Measurements from ENCODE around the gene HM13. TPM values are rescaled to one million over a fixed set of nuclear protein-coding genes. Genes with fewer than 3 reads are reported as not detected.

HM13 gene
- total and polyA plus RNA-seq, 9 of the 15 experiments (the other 6 are each of a cell fraction or from before 2014, with no cell fraction given), result 7.7 to 136 (median 74.5) TPM

GRCh38 chr20:31606804-31607639, 92.8 kb downstream of the HM13 start (continued):
- no peak for TF ChIP-seq ZHX1 (conservative IDR thresholded peaks at IDR 0.05; ENCODE audit: low read length)
- 0 out of 2 replicates have a peak, but pooled peaks have one; percentile 42 for TF ChIP-seq ZNF444 (CRISPR knock-in tag; IDR thresholded peaks at IDR 0.05)
- TF ChIP-seq RCOR1 (IDR thresholded peaks at IDR 0.05; ENCODE audit: borderline replicate concordance in 1 of 2, low read depth in 2 of 2, low read length in 2 of 2), result peak in 1 of 2 experiments; percentile 75; a peak in 1 of 4 replicates
- no peak for TF ChIP-seq IRF1 (CRISPR knock-in tag; IDR thresholded peaks at IDR 0.05; ENCODE audit: borderline replicate concordance)
- TF ChIP-seq NFRKB (IDR thresholded peaks at IDR 0.05; ENCODE audit: low read depth), result peak; percentile 72
- TF ChIP-seq CREBBP (IDR thresholded peaks at IDR 0.05; ENCODE audit: low read depth, low read length), result no peak
- no peak for TF ChIP-seq HMG20B (CRISPR knock-in tag; IDR thresholded peaks at IDR 0.05)
- no peak for TF ChIP-seq TBP (optimal IDR thresholded peaks at IDR 0.05; ENCODE audit: low read depth, low read length)
- no peak for TF ChIP-seq ZNF23 (CRISPR knock-in tag; IDR thresholded peaks at IDR 0.05)
- peak; percentile 87 for TF ChIP-seq POLR2AphosphoS5 (IDR thresholded peaks at IDR 0.05; ENCODE audit: control insufficient read depth, insufficient read depth, low read depth, low read length)
- no peak for TF ChIP-seq BRD4 (IDR thresholded peaks at IDR 0.05)
- no peak for TF ChIP-seq MYBL2 (IDR thresholded peaks at IDR 0.05; ENCODE audit: low read depth)
- TF ChIP-seq MYBL2 (CRISPR knock-in tag; IDR thresholded peaks at IDR 0.05; ENCODE audit: borderline replicate concordance), result no peak
- TF ChIP-seq ZFX (CRISPR knock-in tag; IDR thresholded peaks at IDR 0.05), result no peak
- peak; percentile 41 for TF ChIP-seq BRD9 (IDR thresholded peaks at IDR 0.05; ENCODE audit: low read depth, partially characterized antibody)
- TF ChIP-seq CBX3 (IDR thresholded peaks at IDR 0.05; ENCODE audit: borderline replicate concordance in 1 of 2, low read length in 2 of 2), result peak in 1 of 2 experiments; percentile 55; a peak in 1 of 3 replicates
- TF ChIP-seq ELF2 (CRISPR knock-in tag; IDR thresholded peaks at IDR 0.05), result no peak
- no peak for TF ChIP-seq ZNF41 (CRISPR knock-in tag; conservative IDR thresholded peaks at IDR 0.05)
- peak; percentile 88 for TF ChIP-seq KLF16 (IDR thresholded peaks at IDR 0.05)
- TF ChIP-seq OTX1 (CRISPR knock-in tag; IDR thresholded peaks at IDR 0.05), result 0 out of 2 replicates have a peak, but pooled peaks have one; percentile 38
- no peak for TF ChIP-seq ZNF431 (CRISPR knock-in tag; IDR thresholded peaks at IDR 0.05)
- TF ChIP-seq ZNF347 (CRISPR knock-in tag; IDR thresholded peaks at IDR 0.05; ENCODE audit: low read depth), result no peak
- TF ChIP-seq LCOR (CRISPR knock-in tag; IDR thresholded peaks at IDR 0.05), result peak; percentile 76
- TF ChIP-seq HDAC2 (IDR thresholded peaks at IDR 0.05), result peak; percentile 81; the same call in 1 of the 2 replicates
- TF ChIP-seq ETV1 (tag; conservative IDR thresholded peaks at IDR 0.05; ENCODE audit: low read depth), result no peak
- no peak for TF ChIP-seq MCM3 (IDR thresholded peaks at IDR 0.05)
- no peak for TF ChIP-seq IRF2 (CRISPR knock-in tag; IDR thresholded peaks at IDR 0.05)
